GM12873 (cell line): ENCODE results near the gene ANXA6.

ENCODE experiments used
- CTCF ChIP-seq: IDR thresholded peaks from 2 replicates; pipeline ENCODE4 v1.5.1; 2012; ENCODE audit warnings: low read depth, mild to moderate bottlenecking, moderate library complexity, low read length, control low read depth; ENCODE audit not compliant: insufficient read depth; ENCODE audit errors: missing control alignments

The ANXA6 gene

DNA sequence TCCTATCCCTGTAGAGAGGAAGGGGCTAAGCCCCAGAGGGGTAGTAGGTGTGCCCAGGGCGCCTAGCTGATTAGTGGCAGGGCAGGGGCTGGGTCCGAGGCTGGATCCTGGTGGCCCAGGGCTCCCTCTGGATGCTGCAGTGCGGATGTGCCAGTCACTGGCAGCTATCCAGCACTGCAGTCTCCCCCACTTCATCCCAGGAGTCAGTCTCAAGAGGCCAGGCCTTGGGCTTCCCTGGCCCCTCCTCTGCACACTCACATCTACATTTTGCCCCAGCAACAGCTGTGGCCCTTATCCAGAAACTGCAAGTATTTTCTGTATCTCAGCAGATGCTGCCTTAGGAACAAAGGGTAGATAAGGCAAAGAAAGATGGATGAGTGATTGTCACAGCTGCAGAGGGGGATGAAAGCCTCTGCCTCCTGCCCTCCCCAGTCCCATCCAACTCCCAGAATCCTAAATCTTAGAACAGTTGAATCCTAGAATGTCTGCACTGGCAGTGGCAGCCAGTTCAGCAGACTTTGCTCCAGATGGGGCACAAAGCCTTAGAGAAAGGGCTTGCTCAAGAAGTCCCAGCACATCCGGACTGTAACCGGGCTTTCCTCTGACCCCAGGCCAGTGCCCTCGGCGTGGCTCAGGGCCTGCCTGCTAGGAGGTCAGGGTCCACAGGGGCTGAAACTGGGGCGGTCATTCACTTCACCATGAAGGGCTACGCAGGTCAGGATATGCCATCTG lies 1.6 kb downstream of the ANXA6 start:
- TF ChIP-seq CTCF = no peak

DNA sequence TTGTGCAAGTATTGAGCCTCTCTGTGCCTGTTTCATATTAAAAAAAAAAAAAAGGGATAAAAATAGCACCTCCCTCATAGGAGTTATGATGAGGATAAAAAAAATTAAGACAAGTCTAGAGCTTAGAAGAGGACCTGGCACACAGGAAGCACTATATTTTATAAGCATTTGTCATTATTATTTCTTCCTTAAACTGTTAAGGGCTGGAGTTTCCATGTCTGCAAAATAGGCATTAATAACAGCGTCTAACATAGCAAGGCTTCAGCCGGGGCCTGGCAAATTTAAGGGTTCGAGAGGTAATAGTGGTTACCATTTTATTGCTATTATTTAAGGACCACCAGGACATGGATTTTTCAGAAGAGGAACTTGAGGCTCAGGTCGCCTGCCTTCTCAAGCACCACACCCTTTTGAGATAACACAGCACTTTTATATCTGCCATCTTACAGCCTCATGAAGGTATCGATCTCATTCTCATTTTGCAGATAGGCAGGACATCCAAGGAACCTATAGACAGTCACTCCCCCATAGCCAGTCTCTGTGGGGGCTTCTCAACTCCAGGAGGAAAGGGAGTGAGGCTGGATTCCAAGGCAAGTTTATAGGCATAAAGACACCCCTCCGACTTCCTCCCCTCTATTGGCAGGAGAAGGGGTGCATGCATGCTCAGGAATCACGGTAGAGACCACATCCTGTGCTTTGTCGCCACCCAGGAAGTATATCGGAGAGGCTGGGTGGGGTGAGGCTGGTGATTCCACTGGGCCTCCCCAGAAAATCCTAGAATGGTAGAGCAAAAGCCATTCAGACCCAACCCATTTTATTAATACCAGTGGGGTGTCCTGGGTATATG lies 2.4 kb downstream of the ANXA6 start:
- TF ChIP-seq CTCF = no peak

GRCh38 chr5:151153766-151154272 lies 3.8 kb downstream of the ANXA6 start:
- TF ChIP-seq CTCF = no peak

- no peak for TF ChIP-seq CTCF
Measured at GRCh38 chr5:151153300-151153699, 4.3 kb downstream of the ANXA6 start.

GRCh38 chr5:151151793-151152192 lies 5.8 kb downstream of the ANXA6 start:
- no peak for TF ChIP-seq CTCF

DNA sequence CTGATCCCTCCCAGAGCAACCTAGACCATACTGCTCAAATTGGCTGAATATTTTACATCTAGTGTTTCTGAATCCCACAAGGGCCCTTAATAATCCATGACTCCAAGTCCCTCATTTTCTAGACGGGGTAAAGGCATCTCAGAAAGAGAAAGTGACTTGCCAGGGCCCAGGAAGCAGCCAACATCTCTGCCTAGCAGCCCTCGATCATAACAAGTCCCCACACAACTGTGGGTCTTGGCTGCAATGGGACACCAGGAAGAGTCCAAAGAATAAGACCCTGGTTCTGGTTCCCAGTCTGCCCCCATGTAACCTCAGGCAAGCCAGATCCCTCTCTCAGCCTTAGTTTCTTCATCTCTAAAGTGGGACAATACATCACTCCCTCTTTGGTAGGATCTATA lies 6.3 kb downstream of the ANXA6 start:
- no peak for TF ChIP-seq CTCF
